Neural cell (in vitro differentiated cells): ENCODE data around the gene ROBO4.

Experiments used
- EP300 ChIP-seq: fragments of 450-650 bp; conservative IDR thresholded peaks from 2 replicates; pipeline ENCODE4 v1.6.1; 2014; ENCODE audit warnings: antibody characterized with exemption, mild to moderate bottlenecking, moderate library complexity; ENCODE audit not compliant: poor library complexity, severe bottlenecking
- POLR2AphosphoS5 ChIP-seq: IDR thresholded peaks from 2 replicates; pipeline ENCODE4 v1.6.1; 2012
- TAF1 ChIP-seq: IDR thresholded peaks from 2 replicates; pipeline ENCODE4 v1.6.1; 2012; ENCODE audit warnings: low read depth
- TF ChIP-seq, protein P1 (sequence below): fragments of 450-650 bp; IDR thresholded peaks from 2 replicates; pipeline ENCODE4 v1.5.1; 2014; ENCODE audit warnings: antibody characterized with exemption, mild to moderate bottlenecking, moderate library complexity; ENCODE audit not compliant: poor library complexity, severe bottlenecking

DNA sequence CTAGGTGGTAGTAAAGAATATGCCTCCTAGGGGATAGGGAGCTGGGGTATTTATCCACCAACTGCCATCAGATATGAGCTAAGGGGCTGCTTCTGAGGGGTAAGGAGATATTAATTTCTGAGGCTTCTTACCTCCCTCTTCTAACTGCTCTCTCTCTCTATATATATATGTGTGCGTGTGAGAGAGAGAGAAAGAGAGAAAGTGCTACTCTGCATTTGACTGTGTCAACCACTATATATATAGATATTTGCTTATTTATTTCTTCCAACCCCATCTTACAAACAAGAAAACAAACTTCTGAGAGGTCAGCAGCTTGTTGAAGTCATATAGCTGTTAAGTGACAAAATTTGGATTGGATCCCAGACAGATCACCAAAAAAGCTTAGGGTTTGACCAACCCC, 44.0 kb upstream of the ROBO4 start:
- TF ChIP-seq, protein P1, sequence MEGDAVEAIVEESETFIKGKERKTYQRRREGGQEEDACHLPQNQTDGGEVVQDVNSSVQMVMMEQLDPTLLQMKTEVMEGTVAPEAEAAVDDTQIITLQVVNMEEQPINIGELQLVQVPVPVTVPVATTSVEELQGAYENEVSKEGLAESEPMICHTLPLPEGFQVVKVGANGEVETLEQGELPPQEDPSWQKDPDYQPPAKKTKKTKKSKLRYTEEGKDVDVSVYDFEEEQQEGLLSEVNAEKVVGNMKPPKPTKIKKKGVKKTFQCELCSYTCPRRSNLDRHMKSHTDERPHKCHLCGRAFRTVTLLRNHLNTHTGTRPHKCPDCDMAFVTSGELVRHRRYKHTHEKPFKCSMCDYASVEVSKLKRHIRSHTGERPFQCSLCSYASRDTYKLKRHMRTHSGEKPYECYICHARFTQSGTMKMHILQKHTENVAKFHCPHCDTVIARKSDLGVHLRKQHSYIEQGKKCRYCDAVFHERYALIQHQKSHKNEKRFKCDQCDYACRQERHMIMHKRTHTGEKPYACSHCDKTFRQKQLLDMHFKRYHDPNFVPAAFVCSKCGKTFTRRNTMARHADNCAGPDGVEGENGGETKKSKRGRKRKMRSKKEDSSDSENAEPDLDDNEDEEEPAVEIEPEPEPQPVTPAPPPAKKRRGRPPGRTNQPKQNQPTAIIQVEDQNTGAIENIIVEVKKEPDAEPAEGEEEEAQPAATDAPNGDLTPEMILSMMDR: no peak
- no peak for TF ChIP-seq POLR2AphosphoS5
- no peak for TF ChIP-seq TAF1
- TF ChIP-seq EP300: no peak
